ENCODE data around the gene DISP2.

DISP2 gene, protein sequence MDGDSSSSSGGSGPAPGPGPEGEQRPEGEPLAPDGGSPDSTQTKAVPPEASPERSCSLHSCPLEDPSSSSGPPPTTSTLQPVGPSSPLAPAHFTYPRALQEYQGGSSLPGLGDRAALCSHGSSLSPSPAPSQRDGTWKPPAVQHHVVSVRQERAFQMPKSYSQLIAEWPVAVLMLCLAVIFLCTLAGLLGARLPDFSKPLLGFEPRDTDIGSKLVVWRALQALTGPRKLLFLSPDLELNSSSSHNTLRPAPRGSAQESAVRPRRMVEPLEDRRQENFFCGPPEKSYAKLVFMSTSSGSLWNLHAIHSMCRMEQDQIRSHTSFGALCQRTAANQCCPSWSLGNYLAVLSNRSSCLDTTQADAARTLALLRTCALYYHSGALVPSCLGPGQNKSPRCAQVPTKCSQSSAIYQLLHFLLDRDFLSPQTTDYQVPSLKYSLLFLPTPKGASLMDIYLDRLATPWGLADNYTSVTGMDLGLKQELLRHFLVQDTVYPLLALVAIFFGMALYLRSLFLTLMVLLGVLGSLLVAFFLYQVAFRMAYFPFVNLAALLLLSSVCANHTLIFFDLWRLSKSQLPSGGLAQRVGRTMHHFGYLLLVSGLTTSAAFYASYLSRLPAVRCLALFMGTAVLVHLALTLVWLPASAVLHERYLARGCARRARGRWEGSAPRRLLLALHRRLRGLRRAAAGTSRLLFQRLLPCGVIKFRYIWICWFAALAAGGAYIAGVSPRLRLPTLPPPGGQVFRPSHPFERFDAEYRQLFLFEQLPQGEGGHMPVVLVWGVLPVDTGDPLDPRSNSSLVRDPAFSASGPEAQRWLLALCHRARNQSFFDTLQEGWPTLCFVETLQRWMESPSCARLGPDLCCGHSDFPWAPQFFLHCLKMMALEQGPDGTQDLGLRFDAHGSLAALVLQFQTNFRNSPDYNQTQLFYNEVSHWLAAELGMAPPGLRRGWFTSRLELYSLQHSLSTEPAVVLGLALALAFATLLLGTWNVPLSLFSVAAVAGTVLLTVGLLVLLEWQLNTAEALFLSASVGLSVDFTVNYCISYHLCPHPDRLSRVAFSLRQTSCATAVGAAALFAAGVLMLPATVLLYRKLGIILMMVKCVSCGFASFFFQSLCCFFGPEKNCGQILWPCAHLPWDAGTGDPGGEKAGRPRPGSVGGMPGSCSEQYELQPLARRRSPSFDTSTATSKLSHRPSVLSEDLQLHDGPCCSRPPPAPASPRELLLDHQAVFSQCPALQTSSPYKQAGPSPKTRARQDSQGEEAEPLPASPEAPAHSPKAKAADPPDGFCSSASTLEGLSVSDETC (N-terminal part only)

GRCh38 chr15:40357723-40358470 lies at the start of gene DISP2:
TSS of gene DISP2 (plus strand) at chr15:40358219. CDS start at chr15:40358322, 103 bp downstream.
- peak; percentile 28 for DNase-seq

DNA sequence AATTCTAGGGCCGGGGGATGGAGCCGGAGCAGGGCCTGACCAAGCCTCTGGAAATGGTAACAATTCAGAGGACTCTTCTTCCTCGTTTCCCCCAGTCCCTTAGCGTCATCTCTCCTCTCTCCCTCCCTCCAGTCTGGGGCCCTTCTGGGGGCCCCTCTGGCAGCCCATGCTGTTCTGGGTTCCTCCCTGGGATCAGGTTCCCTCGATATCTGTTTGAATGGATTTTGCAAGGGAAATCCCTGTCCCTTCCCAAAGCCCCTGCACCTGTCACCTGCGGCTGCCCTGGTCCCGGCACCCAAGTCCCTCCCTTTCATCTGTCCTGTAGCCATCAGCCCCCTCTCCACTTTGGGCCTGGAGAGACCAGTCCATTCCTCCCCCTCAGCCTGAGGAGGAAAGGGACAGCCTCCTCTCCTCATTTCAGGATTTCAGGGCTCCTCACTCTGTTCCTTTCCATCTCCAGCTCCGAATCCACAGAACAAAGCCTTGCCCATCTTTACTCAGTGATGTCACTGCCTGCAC lies 48.6 kb upstream of the DISP2 start:
- no peak for DNase-seq

DNA sequence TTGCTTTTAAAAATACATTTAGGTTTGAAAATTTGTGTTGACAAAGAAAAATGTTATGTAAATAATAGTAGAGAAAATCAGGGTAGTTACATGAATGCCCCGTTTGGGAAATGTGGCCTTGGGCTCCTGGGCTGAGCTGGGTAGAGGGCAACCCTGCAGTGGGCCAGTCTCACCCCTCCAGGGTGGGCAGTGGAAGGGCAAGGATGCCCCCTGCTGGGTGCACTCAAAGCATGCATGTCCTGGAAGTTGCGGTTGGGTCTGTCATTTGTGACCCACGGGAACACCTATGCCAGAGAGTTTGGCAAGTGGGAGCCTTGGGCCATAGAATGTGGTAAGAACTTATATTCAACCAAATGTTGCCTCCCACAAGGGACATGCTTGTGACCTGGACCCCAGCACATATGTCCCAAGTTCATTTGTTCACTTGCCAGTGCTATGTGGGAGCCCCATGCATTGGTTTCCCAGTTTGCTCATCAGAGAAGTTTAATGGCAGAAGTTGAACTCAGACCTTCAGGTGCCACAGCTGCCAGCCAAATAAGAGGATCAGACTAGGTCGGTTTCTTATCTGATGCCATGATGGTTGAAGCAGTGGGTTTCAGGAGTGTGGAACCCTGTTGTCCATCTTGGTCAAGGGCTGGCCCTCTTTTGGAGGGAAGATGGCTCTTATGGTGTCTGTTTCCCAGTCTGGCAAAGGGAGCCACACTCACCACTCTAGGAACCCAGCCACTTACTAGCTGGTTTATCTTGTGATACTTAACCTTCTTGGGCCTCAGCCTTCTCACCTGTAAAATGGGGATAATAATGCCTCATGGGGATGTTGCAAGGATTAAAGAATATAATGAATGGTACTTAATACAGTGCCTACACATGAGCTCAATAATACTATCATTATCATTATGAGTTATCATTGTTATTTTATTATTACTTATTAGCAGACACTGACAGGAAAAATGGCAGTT lies 47.7 kb upstream of the DISP2 start:
- DNase-seq, result no peak

DNA sequence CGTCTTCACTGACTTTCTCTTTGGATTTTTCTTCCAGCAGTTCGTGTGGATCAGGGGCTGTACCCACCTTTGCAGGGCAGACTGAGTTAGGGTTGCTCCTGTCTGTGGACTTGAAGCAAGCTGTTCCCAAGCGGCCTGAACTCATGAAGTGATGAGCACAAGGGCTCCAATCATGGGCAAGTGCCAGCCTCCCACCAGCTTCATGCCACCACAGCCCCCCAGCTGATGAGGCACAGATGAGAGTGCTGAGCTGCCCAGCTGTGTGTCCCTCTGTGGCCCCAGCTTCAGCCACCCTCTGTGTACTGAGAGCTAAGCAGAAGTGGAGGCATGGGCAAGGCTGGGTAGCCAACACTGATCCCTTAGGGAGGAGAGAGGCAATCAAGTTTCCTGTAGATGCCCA lies 47.0 kb upstream of the DISP2 start:
- no peak for DNase-seq

GRCh38 chr15:40312370-40313158 lies 45.5 kb upstream of the DISP2 start:
- DNase-seq, result no peak

- peak; percentile 40 for DNase-seq
Measured at GRCh38 chr15:40313531-40314398, 44.3 kb upstream of the DISP2 start.

DNA sequence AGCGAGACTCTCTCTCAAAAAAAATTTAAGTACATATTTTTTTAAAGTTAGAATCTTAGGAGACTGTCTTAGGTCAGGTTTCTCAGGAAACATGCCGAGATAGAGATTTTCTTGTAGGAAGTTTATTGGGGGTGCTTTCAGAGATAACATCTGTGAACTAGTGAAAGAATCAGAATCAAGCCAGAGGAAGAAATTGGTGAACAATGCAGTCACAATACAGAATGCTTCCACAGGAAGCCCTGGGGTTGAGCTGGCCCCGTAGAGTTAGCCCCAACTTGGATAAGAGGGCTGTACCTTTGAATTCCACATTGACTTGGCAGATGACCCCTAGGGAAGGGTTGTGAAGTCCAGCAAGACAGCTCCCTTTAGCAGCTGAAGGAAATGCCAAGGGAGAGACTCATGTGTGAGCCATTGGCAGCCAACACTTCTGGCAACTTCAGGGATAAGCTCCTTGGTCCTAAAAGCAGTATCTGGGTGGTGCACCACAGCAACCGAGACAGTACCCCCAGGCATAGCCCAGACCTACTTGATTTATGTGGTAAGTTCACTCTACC lies 43.2 kb upstream of the DISP2 start:
- DNase-seq, result no peak

DNA sequence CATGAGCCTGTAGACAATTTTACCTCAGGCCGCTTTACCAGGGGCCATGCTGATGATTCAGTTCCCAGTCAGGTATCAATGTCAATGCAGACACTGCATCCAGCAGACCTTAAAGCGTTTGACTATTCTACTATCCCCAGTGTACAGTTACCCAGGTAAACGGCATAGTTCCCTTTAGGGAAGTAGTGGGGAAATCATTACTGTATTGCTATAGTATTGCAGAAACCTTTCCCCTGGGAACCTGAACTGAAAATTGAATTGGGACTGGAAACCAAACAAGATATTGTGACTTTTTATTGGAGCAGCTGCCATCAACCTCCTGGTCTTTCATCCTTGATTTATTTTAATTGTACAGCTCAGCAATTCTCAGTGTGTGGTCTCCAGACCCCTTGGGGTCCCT lies 41.1 kb upstream of the DISP2 start:
- no peak for DNase-seq

GRCh38 chr15:40317580-40317979 lies 40.4 kb upstream of the DISP2 start:
- DNase-seq, result no peak

DNA sequence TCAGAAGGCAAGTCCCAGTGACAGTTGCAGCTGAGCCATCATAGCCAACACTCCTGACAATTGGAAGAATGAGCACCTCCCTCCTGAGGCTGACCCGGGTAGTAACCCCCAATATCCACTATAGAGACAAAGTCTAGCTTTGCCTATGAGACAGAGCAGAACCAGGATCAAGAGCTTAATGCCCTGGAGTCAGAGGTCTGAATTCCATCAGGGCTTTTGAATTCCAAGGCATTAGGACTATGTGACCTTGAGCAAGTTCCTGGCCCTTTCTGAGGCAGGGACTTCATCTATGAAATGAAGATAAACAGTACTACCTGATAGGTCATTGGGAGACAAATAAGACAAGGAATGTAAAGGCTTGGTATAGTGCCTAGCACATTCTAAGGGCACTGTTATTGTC lies 37.6 kb upstream of the DISP2 start:
- DNase-seq, result no peak

GRCh38 chr15:40320931-40321371 lies 37.1 kb upstream of the DISP2 start:
- DNase-seq, result no peak

- no peak for DNase-seq
Measured at GRCh38 chr15:40322531-40323238, 35.3 kb upstream of the DISP2 start.

GRCh38 chr15:40323239-40323952 lies 34.6 kb upstream of the DISP2 start, which contains the start of gene INAFM2:
TSS of gene INAFM2 (plus strand) at chr15:40323692. CDS start at chr15:40324056, 364 bp downstream.
- peak; percentile 72 for DNase-seq

- DNase-seq, result no peak
Measured at GRCh38 chr15:40323953-40324937, 33.8 kb upstream of the DISP2 start.

DNA sequence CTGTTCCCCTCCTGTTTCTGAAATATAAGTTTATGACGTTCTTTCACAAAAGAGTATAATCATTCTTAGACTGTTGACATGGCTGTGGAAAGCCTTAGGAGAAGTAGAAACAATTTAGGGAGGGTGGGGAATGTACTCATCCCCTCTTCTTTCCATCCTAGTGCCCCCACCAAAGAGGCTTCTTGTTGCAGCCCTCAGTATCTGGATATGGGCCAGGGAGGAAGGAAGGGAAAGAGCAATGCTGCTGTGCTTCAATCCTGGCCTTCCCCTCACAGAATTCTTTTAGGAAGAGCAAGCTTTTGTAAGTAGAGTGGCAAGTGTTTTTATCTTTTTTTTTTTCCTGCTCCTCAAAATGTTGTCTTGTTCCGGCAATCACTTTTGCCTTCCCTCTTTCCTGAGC lies 32.8 kb upstream of the DISP2 start:
- no peak for DNase-seq

- no peak for DNase-seq
Measured at GRCh38 chr15:40325700-40326099, 32.3 kb upstream of the DISP2 start.
